HG03097 (cell line): ENCODE measurements around the gene ZDHHC1.
"Not testable (repeated sequence)": the region's sequence is repeated elsewhere in the genome, so short reads cannot be mapped to it uniquely, and the experiment has no call there.

Experiments used
- ATAC-seq: cut with Tn5 transposase; IDR thresholded peaks from one replicate; pipeline ENCODE4 v1.9.1; 2021; ENCODE audit not compliant: unreplicated experiment, low FRiP score

The ZDHHC1 gene

DNA sequence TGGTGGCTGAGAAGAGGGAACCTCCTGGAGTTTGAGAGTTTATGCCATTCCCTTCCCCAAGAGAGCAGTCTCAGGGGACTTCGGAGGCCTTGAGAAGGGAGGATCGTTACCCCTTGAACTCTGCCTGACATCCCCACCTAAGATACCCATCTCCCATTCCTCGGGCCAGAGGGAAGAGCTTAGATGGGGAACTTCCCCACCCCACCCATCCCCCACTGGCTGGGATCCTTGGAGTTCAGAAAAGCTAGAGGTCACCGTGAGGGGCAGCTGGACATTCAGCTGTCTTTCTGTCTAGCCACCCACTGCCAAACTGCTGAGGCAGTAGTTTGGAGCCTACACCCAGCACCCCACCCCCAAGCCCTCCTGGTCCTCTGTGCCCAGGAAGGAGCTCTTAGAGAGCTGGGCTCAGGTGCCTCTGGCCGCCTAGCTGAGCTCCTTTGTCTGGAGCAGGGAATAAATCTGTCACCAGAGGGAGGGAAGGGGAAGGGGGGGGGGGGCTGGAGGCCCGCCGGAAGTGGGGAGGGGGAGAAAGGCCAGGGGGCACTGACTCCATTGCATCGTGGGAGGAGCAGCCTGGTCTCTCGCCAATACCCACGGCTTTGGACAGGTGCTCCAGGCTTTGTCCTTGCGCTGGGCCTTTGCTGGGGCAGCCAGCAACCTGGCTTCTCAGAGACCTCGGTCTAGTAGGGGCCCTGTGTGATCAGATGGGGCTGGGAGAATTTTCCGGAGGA, 15.7 kb upstream of the ZDHHC1 start:
- ATAC-seq: no peak

- ATAC-seq: no peak
Observed at GRCh38 chr16:67430977-67431774, 14.9 kb upstream of the ZDHHC1 start, which contains the start of gene HSD11B2. TSS of gene HSD11B2 (plus strand) at chr16:67431121. CDS start at chr16:67431249, 128 bp downstream.

GRCh38 chr16:67430504-67430976, 14.3 kb upstream of the ZDHHC1 start:
- ATAC-seq: no peak

GRCh38 chr16:67429799-67430503, 13.7 kb upstream of the ZDHHC1 start:
- ATAC-seq: no peak

DNA sequence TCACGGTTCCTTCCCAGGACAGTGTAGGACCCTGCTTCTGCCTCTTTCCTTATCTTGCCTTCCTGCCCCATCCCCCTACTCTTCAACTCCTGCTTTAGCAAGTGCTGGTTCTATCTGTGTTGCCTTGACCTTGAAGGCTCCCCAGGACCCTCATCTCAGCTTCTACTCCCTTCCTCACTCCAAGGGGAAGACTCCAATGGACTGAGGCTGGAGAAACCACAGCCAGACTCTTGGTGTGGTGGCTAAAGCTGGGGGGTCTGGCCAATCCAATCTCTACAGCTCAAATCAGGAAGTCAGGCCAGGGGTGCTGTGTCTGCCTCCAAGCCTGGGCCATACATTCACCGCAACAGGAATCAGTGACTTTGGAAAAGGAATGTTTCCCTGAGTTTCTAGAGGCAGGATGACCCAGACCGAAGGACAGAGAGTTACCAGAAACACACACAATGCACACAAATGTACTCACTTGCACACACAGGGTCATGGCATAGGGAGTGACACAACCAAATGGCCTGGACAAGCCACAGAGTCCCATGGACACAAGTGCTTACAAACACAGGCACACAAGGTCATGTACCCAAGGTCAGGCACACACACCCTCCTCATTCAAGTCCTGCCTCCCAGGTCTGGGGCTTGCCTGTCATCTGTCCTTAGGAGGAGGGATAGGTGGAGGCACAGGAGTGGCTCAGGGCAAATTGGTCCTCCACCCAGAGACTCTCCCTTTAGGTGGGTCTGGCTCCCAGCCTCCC, 12.9 kb upstream of the ZDHHC1 start:
- ATAC-seq: no peak

DNA sequence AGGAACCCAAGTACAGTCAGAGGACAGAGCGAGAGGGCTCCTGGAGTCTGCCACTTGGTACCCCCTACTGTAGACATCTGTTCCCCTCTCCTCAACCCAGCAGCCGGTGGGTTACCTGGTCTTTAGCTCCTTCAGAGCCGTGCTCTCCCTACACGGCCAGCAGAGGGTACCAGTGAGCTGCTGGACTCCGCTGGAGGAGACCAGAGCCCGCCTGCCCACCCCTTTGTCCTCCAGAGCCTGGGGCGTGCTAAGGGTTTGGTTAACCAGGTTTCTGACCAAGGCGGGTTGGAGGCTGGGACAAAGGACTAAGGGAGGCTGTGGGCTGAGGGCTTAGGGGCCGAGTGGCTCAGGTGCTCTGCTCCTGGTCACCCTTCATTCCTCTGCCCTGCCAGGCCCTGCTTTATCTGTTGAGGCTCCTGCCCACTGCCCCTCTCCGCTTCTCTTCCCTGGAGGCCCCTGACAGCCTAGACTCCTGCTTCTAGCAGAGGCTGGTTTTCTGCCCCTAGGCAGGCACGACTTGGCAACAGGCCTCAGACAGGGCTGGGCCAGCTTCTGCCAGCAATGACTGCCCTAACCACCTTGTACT, 12.0 kb upstream of the ZDHHC1 start:
- ATAC-seq: no peak

GRCh38 chr16:67426950-67427349, 10.7 kb upstream of the ZDHHC1 start:
- no peak for ATAC-seq

GRCh38 chr16:67426022-67426421, 9.7 kb upstream of the ZDHHC1 start:
- no peak for ATAC-seq

DNA sequence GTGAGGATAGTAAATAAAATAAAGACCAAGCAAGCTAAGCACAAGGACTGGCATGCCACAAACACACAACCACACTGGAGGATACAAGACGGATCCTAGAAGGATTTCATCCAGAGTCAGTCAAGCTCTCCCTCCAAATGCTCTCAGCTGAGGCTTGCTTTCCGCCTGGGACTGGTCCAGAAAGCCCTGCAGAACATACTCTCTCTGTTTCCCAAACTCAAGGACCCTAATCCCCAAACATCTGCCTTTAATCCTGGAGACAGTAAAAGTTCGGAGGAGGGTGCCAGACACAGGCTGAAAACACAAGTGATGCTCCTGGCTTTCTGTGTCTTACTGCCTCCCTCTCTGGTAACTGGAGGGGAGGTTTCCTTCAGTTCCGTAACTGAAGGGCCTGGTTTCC, 9.3 kb upstream of the ZDHHC1 start:
- no peak for ATAC-seq

DNA sequence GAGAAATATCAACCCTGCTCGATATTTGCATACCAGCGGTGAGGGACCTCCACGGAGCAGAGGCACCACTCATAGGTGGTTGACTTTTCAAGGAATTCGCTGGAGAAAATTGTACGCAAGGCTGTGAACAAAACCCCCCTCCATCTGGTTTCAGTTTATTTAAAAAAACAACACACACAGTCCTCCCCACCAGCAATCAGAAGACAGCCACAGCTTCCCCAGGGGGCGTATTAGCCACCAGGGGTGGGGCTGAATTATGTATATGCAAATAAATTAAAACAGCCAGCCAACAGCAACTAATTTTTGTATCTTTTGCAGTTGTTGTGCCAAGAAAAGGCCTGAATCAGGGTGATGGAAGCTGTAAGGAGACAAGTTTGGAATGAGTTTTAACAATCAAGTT, 8.8 kb upstream of the ZDHHC1 start:
- no peak for ATAC-seq

DNA sequence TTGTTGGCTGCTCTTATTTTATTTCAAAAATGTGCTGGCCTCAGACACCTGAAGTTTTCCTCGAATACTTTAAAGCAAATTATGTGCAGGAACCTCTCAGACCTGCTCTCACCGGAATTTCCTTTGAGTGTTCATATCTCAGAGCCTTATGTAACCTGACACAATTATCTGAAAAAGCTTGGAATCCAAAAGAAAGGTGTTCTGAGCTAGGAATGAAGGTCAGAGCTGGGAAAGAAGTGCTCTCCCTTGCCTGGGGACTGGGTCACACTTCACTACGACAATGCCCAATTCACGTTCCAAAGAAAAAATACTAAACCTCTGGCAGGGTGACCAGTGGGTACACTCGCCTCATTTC, 8.0 kb upstream of the ZDHHC1 start:
- no peak for ATAC-seq

DNA sequence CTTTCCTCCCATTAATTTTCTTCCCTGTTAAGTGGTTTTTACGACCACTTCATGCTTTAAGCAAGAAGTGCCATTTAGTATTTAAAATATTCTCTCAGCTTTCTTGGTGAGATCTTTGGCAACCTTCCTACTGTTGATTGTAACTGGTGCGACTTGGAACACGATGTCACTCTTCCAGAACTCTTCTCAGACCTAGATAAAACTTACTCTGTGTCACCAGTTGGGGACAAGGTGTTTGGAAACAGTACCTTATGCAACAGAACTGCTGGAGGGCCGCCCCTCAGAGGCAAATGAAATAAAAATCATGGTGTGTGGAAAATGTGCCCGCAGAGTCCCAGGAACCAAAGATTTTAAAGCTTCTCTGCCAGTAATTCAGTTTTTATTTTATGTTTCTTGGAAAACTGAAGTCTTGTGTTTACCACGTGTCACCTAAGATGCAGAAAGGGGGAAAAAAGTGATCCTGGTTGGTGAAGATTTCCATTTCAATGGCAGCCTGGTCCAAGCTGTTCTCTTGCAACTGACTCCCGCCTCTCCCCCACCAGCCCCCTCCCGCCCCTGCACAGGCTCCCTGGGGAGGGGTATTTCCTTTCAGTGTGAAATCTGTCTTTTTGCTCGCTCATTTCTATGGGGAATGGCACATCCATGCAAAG, 7.5 kb upstream of the ZDHHC1 start:
- no peak for ATAC-seq

DNA sequence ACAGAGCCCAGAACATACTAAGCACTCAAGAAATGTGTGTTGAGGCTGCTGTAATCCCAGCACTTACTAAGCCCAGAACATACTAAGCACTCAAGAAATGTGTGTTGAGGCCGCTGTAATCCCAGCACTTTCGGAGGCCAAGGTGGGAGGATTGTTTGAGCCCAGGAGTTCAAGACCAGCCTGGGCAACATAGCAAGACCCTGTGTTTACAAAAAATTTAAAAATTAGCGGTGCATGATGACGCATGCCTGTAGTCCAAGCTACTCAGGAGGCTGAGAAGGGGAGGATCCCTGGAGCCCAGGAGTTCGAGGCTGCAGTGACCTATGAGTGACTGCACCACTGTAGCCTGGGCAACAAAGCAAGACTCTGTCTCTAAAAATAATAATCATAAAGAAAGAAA, 6.7 kb upstream of the ZDHHC1 start:
- ATAC-seq: no peak

GRCh38 chr16:67421030-67421429, 4.8 kb upstream of the ZDHHC1 start:
- ATAC-seq: no peak

DNA sequence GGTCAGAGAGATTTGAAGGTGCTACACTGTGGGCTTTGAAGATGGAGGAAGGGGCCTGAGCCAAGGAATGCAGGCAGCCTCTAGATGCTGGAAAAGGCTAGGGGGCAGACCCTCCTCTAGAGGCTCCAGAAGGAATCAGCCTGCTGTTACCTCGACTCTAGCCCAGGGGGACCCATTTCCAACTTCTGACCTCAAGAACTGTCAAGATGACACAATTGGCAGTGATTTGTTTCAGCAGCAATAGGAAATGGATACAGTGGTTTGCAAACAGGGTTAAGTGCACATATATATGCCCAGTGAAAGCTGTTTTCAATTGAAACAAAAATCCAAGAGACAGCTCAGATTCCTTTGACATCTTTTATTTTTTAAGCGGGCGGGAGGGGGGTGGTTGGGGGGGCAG, 3.7 kb upstream of the ZDHHC1 start:
- ATAC-seq: no peak

DNA sequence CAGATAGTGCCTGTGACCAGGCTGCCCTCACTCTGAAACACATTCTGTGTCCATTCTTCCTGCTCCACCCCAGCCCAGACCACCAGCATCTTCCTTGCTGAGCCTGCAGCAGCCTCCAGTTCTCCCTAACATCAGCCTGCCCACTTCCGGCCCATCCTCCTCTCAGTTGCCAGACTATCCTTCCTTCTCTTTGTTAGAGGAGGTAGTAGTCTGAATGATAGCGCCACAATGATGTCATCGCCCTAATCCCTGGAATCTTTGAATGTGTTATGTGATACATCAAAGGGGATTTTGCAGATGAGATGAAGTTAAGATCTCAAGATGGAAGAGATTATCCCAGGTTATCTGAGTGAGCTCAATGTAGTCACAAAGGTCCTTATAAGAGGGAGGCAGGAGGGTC, 3.2 kb upstream of the ZDHHC1 start:
- no peak for ATAC-seq

GRCh38 chr16:67417333-67418061, 1.2 kb upstream of the ZDHHC1 start:
- no peak for ATAC-seq

DNA sequence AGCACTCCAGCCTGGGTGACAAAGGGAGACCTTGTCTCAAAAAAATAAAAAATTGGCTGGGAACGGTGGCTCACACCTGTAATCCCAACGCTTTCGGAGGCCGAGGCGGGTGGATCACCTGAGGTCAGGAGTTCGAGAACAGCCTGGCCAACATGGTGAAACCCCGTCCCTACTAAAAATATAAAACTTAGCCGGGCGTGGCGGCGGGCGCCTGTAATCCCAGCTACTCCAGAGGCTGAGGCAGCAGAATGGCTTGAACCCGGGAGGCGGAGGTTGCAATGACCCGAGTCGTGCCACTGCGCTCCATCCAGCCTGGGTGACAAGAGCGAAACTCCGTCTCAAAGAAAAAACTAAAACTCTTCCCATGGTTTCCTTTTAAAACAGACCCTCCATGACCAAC, 856 bp downstream of the ZDHHC1 start:
- not testable (repeated sequence) for ATAC-seq
